Measurements from ENCODE around the gene ADCY4.

DNA sequence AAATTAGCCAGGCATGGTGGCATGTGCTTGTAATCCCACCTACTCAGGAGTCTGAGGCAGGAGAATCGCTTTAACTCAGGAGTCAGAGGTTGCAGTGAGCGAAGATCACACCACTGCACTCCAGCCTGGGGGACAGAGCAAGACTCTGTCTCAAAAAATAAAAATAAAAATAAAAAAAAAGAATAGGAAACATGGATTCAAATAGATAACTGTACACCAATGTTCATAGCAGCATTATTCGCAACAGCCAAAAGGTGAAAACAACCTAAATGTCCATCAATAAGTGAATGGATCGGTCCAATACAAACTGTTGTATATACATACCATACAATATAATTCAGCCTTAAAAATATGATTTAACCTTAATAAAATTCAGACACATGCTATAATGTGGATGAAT is 8.0 kb upstream of the ADCY4 start:
- TF ChIP-seq, protein P1, sequence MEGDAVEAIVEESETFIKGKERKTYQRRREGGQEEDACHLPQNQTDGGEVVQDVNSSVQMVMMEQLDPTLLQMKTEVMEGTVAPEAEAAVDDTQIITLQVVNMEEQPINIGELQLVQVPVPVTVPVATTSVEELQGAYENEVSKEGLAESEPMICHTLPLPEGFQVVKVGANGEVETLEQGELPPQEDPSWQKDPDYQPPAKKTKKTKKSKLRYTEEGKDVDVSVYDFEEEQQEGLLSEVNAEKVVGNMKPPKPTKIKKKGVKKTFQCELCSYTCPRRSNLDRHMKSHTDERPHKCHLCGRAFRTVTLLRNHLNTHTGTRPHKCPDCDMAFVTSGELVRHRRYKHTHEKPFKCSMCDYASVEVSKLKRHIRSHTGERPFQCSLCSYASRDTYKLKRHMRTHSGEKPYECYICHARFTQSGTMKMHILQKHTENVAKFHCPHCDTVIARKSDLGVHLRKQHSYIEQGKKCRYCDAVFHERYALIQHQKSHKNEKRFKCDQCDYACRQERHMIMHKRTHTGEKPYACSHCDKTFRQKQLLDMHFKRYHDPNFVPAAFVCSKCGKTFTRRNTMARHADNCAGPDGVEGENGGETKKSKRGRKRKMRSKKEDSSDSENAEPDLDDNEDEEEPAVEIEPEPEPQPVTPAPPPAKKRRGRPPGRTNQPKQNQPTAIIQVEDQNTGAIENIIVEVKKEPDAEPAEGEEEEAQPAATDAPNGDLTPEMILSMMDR (IDR thresholded peaks at IDR 0.05): no peak
- TF ChIP-seq POLR2A (IDR thresholded peaks at IDR 0.05): no peak

Measured in testis (tissue), 2 donors.